ENCODE results near the gene TMEM270. TPM values are rescaled to one million over a fixed set of nuclear protein-coding genes. Genes with fewer than 3 reads are reported as not detected.

TMEM270 gene
- total RNA-seq, 2 experiments from 2014 or later: not detected

DNA sequence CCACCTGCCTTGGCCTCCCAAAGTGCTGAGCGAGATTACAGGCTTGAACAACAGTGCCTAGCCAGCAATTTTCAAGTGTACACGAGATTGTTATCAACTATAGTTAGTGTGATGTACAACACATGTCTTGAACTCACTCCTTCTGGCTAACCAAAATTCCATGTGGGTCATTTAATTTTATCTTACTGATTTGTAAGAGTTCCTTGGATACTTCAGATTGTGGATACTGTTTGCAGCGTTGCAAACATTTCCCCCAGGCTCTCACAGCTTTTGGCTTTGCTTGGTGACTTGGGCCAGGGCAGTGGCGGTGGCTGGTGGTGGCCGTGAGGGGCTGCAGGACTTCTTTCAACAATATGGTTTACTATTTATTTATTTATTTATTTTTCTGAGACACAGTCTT, 8.5 kb upstream of the TMEM270 start:
- H3K9me3 Mint-ChIP-seq: no peaks in the 10 kb centered on the region
- H3K27me3 Mint-ChIP-seq: peaks cover 24% of the 10 kb centered on the region
- intact Hi-C loops (cut with DNase I, micrococcal nuclease): loop anchor here in 1 of 2 experiments (5.0 kb wide), 1 partner anchor 115 kb away; the partner anchor contains the start of gene ABHD11
- peaks cover 15% of the 10 kb centered on the region for H3K4me1 ChIP-seq (ENCODE audit: insufficient read depth, low read length)
- no peak overlapping the region for H3K27ac Mint-ChIP-seq
- H3K27me3 ChIP-seq (ENCODE audit: control insufficient read depth in 1 of 2, insufficient read depth in 2 of 2, low read length in 2 of 2): peaks cover 0 to 6% of the 10 kb centered on the region in 2 experiments
- ATAC-seq (ENCODE audit: poor library complexity) (no peak), DNase-seq (no peak)
- no peak overlapping the region for H3K4me3 Mint-ChIP-seq
- H3K36me3 ChIP-seq (ENCODE audit: insufficient read depth, low read length): no peaks in the 10 kb centered on the region
- H3K36me3 Mint-ChIP-seq (ENCODE audit: low read depth): no peaks in the 10 kb centered on the region
- no peaks in the 10 kb centered on the region for H3K9me3 ChIP-seq (ENCODE audit: control insufficient read depth in 1 of 2, insufficient read depth in 1 of 2, low read length in 2 of 2)
- CTCF ChIA-PET: no interaction called here
- H3K4me3 ChIP-seq (ENCODE audit: low read length): no peak overlapping the region
- H3K4me1 Mint-ChIP-seq (ENCODE audit: low read depth): peaks cover 6% of the 10 kb centered on the region
- TF ChIP-seq, protein P1, sequence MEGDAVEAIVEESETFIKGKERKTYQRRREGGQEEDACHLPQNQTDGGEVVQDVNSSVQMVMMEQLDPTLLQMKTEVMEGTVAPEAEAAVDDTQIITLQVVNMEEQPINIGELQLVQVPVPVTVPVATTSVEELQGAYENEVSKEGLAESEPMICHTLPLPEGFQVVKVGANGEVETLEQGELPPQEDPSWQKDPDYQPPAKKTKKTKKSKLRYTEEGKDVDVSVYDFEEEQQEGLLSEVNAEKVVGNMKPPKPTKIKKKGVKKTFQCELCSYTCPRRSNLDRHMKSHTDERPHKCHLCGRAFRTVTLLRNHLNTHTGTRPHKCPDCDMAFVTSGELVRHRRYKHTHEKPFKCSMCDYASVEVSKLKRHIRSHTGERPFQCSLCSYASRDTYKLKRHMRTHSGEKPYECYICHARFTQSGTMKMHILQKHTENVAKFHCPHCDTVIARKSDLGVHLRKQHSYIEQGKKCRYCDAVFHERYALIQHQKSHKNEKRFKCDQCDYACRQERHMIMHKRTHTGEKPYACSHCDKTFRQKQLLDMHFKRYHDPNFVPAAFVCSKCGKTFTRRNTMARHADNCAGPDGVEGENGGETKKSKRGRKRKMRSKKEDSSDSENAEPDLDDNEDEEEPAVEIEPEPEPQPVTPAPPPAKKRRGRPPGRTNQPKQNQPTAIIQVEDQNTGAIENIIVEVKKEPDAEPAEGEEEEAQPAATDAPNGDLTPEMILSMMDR (IDR thresholded peaks at IDR 0.05): no peak
- POLR2A ChIA-PET: no interaction called here
- H3K27ac ChIP-seq (ENCODE audit: low read depth in 1 of 2, low read length in 2 of 2): no peak overlapping the region

DNA sequence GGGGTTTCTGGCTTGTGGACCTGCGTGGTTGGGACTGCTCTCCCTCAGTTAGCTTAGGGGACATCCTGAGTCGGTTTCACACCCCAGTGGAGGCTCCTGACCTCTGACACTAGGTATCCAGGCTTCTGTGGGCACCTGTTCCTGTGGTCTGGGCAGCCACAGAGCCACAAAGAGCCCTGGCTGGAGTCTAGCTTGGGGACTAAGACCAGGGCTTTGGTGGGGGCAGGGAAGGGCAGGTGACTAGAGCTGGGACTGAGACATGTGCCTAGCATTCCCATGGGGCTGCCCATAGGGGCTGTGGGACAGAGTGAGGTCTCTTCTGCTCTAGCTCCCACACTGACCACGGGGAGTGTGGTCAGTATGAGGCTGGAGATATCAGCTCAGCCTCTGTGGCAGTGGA, 4.0 kb upstream of the TMEM270 start:
- ATAC-seq (ENCODE audit: poor library complexity): no peak
- Mint-ChIP-seq H3K27me3 (peaks cover 24% of the 10 kb centered on the region), H3K36me3 (ENCODE audit: low read depth) (no peaks in the 10 kb centered on the region), H3K4me3 (no peak overlapping the region), H3K9me3 (no peaks in the 10 kb centered on the region), H3K4me1 (ENCODE audit: low read depth) (no peaks in the 10 kb centered on the region), H3K27ac (no peak overlapping the region)
- ChIA-PET CTCF (no interaction called here), POLR2A (no interaction called here)
- no peak overlapping the region for H3K4me3 ChIP-seq (ENCODE audit: low read length)
- peaks cover 0 to 4% of the 10 kb centered on the region in 2 experiments for H3K27me3 ChIP-seq (ENCODE audit: control insufficient read depth in 1 of 2, insufficient read depth in 2 of 2, low read length in 2 of 2)
- no peaks in the 10 kb centered on the region for H3K36me3 ChIP-seq (ENCODE audit: insufficient read depth, low read length)
- H3K4me1 ChIP-seq (ENCODE audit: insufficient read depth, low read length): peaks cover 8% of the 10 kb centered on the region
- intact Hi-C loops (cut with DNase I, micrococcal nuclease): loop anchor here in 1 of 2 experiments (5.0 kb wide), 1 partner anchor 120 kb away; the partner anchor contains the start of gene ABHD11
- no peaks in the 10 kb centered on the region for H3K9me3 ChIP-seq (ENCODE audit: control insufficient read depth in 1 of 2, insufficient read depth in 1 of 2, low read length in 2 of 2)
- DNase-seq: no peak
- no peak overlapping the region for H3K27ac ChIP-seq (ENCODE audit: low read depth in 1 of 2, low read length in 2 of 2)
- TF ChIP-seq, protein P1 (IDR thresholded peaks at IDR 0.05): no peak

DNA sequence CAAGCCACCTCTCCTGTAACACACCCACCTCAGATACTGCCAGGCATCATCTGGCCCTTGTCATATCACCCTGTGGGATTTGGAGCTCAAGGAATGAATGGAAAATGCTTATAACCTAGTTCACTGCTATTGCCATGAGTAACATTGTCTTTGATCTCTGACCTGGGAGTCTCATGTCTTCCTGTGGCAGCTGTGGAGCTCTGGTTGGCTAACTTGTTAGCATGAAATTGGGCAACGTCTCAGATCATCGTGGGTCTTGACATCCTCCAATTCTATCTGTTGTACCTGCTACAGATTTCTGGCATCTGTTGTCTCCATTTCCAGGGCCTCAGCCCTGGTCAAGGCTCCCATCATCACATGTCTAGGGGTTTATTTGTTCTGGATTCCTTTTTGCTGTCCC, 2.2 kb upstream of the TMEM270 start:
- ChIA-PET POLR2A (no interaction called here), CTCF (interaction anchor here (0.7 to 1.2 kb wide), 2 partner anchors 14 to 229 kb away, joined by 4 to 5 read pairs; no protein-coding TSS in a partner anchor)
- no peaks in the 10 kb centered on the region for H3K36me3 Mint-ChIP-seq (ENCODE audit: low read depth)
- H3K4me1 ChIP-seq (ENCODE audit: insufficient read depth, low read length): peaks cover 8% of the 10 kb centered on the region
- peaks cover 0 to 2% of the 10 kb centered on the region in 2 experiments for H3K27me3 ChIP-seq (ENCODE audit: control insufficient read depth in 1 of 2, insufficient read depth in 2 of 2, low read length in 2 of 2)
- ATAC-seq (ENCODE audit: poor library complexity): no peak
- no peak for DNase-seq
- no peak overlapping the region for H3K27ac ChIP-seq (ENCODE audit: low read depth in 1 of 2, low read length in 2 of 2)
- TF ChIP-seq, protein P1 (IDR thresholded peaks at IDR 0.05): no peak
- H3K9me3 ChIP-seq (ENCODE audit: control insufficient read depth in 1 of 2, insufficient read depth in 1 of 2, low read length in 2 of 2): no peaks in the 10 kb centered on the region
- no peak overlapping the region for H3K4me3 ChIP-seq (ENCODE audit: low read length)
- no peaks in the 10 kb centered on the region for H3K9me3 Mint-ChIP-seq
- H3K4me1 Mint-ChIP-seq (ENCODE audit: low read depth): no peaks in the 10 kb centered on the region
- peaks cover 20% of the 10 kb centered on the region for H3K27me3 Mint-ChIP-seq
- H3K27ac Mint-ChIP-seq: no peak overlapping the region
- intact Hi-C loops (cut with DNase I, micrococcal nuclease): loop anchor here in 1 of 2 experiments (5.0 kb wide), 1 partner anchor 122 kb away; the partner anchor contains the start of gene ABHD11
- H3K4me3 Mint-ChIP-seq: no peak overlapping the region
- H3K36me3 ChIP-seq (ENCODE audit: insufficient read depth, low read length): no peaks in the 10 kb centered on the region

All from CD4-positive, alpha-beta T cell (primary cell).